ENCODE measurements around the gene ZKSCAN1.

DNA sequence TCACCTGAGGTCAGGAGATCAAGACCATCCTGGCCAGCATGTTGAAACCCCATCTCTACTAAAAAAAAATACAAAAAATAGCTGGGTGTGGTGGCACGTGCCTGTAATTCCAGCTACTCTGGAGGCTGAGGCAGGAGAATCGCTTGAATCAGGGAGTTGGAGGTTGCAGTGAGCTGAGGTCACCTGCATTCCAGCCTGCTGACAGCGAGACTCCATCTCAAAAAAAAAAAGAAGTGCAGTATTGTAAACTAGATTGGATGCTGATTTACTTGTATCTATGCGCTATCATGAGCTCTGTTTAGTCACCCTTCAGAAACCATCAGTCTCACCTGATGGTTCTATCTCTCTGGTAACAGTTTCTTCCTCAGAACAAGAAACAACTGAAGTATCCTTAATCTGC, 48.0 kb downstream of the ZKSCAN1 start:
- TF ChIP-seq EP300 (IDR thresholded peaks at IDR 0.05): no peak
- no peak for TF ChIP-seq CTCF (IDR thresholded peaks at IDR 0.05)
- TF ChIP-seq POLR2A (IDR thresholded peaks at IDR 0.05): no peak
- no peak for TF ChIP-seq POLR2AphosphoS5 (IDR thresholded peaks at IDR 0.05)

Measured in gastroesophageal sphincter (tissue), 3 donors.